HEK293T (cell line): Measurements from ENCODE around the gene FBXO5.
"Not testable (repeated sequence)": the region's sequence is repeated elsewhere in the genome, so short reads cannot be mapped to it uniquely, and the experiment has no call there.

Experiments
- ARNT ChIP-seq: fragments of 450-650 bp; IDR thresholded peaks from 2 replicates; pipeline ENCODE4 v1.6.1; 2017; ENCODE audit warnings: mild to moderate bottlenecking
- BHLHE40 ChIP-seq: fragments of 450-650 bp; IDR thresholded peaks from 2 replicates; pipeline ENCODE4 v1.6.1; 2016; ENCODE audit warnings: mild to moderate bottlenecking, moderate library complexity, borderline replicate concordance
- ELF4 ChIP-seq: fragments of 450-650 bp; IDR thresholded peaks from 2 replicates; pipeline ENCODE4 v1.6.1; 2017; ENCODE audit warnings: antibody characterized with exemption
- FOXA1 ChIP-seq: fragments of 450-650 bp; IDR thresholded peaks from 2 replicates; pipeline ENCODE4 v1.6.1; 2016; ENCODE audit warnings: mild to moderate bottlenecking
- FOXK2 ChIP-seq: fragments of 450-650 bp; IDR thresholded peaks from 2 replicates; pipeline ENCODE4 v1.6.1; 2016; ENCODE audit warnings: mild to moderate bottlenecking
- FOXM1 ChIP-seq: fragments of 450-650 bp; IDR thresholded peaks from 2 replicates; pipeline ENCODE4 v1.6.1; 2017; ENCODE audit warnings: mild to moderate bottlenecking, borderline replicate concordance
- HDGF ChIP-seq: fragments of 450-650 bp; IDR thresholded peaks from 2 replicates; pipeline ENCODE4 v1.6.1; 2017; ENCODE audit warnings: antibody characterized with exemption, borderline replicate concordance
- NFRKB ChIP-seq: fragments of 450-650 bp; IDR thresholded peaks from 2 replicates; pipeline ENCODE4 v1.6.1; 2016; ENCODE audit warnings: mild to moderate bottlenecking, moderate library complexity
- SP1 ChIP-seq: fragments of 450-650 bp; IDR thresholded peaks from 2 replicates; pipeline ENCODE4 v1.6.1; 2017
- SUZ12 ChIP-seq: fragments of 450-650 bp; IDR thresholded peaks from 2 replicates; pipeline ENCODE4 v1.6.1; 2016; ENCODE audit warnings: mild to moderate bottlenecking
- TARDBP ChIP-seq: fragments of 450-650 bp; IDR thresholded peaks from 2 replicates; pipeline ENCODE4 v1.6.1; 2016
- TF ChIP-seq, protein P1 (sequence below): fragments of 450-650 bp; IDR thresholded peaks from 2 replicates; pipeline ENCODE4 v1.6.1; 2016

DNA sequence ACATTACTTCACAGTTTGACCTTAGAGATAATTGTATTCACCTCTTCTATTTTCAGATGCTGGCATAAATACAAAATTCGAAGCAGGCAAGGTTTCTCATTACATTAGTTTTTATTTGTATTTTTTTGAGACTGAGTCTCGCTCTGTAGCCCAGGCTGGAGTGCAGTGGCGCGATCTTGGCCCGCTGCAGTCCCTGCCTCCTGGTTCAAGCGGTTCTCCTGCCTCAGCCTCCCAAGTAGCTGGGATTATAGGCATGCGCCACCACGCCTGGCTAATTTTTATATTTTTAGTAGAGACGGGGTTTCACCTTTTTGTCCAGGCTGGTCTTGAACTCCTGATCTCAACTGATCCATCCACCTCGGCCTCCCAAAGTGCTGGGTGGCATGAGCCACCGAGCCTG lies 2.5 kb upstream of the FBXO5 start:
- TF ChIP-seq FOXM1, SP1, SUZ12, HDGF, ARNT, NFRKB, BHLHE40, FOXA1, ELF4, TARDBP, FOXK2: not testable (repeated sequence)
- TF ChIP-seq, protein P1, sequence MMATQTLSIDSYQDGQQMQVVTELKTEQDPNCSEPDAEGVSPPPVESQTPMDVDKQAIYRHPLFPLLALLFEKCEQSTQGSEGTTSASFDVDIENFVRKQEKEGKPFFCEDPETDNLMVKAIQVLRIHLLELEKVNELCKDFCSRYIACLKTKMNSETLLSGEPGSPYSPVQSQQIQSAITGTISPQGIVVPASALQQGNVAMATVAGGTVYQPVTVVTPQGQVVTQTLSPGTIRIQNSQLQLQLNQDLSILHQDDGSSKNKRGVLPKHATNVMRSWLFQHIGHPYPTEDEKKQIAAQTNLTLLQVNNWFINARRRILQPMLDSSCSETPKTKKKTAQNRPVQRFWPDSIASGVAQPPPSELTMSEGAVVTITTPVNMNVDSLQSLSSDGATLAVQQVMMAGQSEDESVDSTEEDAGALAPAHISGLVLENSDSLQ, result not testable (repeated sequence)
